CD4-positive, alpha-beta T cell treated with Interleukin-2 at 100 ng/mL for 4 hours (primary cell): ENCODE measurements around the gene MON2.

ENCODE experiments used
- DNase-seq: peaks from one replicate; pipeline ENCODE4 v3.0.0-alpha.2; 2020; ENCODE audit warnings: low spot score

Gene MON2

GRCh38 chr12:62606654-62607053 lies 140.0 kb downstream of the MON2 start:
- DNase-seq = no peak

GRCh38 chr12:62613081-62613480 lies 146.5 kb downstream of the MON2 start:
- DNase-seq = no peak

- DNase-seq = no peak
Measured at GRCh38 chr12:62618319-62618718, 151.7 kb downstream of the MON2 start.

DNA sequence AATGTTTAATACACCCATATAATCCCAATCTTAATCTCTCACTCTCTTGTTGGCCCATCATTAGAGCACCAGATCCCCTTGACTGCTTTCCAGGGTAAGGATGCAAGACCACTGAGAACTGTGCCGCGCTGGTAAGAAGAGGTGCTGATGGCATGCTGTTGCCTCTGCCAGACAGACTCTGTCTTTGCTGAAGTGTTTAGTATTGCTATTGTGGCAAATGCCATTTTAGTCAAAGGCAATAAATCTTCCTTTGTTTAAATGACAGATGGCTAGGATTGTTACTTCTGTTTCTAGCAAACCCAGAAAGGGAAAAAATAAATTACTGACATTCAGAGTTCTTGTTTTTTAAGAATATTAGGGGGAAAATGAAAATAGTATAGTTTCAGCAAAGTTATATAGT lies 152.3 kb downstream of the MON2 start:
- DNase-seq = no peak

DNA sequence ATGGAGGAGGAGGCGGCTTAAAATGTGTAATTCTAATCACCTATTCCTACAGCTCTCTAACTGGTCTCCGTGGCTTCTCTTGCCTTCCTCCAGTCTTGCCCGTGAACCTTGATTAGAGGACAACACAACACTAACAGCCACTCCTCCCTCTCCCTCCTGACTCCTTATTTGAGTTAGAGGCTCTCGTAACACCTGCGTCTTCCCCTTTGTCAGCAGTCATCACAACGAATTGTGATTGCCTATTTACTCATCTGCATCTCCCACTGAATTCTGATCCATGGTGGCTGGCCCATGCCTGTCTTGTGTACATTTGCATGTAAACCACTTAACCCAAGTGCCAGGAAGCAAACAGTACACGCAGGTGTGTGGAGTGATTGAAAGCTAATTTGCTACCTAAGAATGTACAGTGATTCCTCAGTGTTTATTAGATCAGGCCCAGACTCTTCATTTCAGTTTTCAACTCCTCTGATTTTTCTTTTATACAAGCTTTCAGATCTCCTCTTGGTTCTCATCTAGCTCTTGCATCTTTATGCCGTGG lies 154.5 kb downstream of the MON2 start:
- DNase-seq = no peak

- no peak for DNase-seq
Measured at GRCh38 chr12:62622177-62622576, 155.6 kb downstream of the MON2 start.

GRCh38 chr12:62625228-62625627 lies 158.6 kb downstream of the MON2 start:
- no peak for DNase-seq

- no peak for DNase-seq
Measured at GRCh38 chr12:62627181-62627580, 160.6 kb downstream of the MON2 start.

GRCh38 chr12:62629413-62629812 lies 162.8 kb downstream of the MON2 start:
- DNase-seq = no peak

DNA sequence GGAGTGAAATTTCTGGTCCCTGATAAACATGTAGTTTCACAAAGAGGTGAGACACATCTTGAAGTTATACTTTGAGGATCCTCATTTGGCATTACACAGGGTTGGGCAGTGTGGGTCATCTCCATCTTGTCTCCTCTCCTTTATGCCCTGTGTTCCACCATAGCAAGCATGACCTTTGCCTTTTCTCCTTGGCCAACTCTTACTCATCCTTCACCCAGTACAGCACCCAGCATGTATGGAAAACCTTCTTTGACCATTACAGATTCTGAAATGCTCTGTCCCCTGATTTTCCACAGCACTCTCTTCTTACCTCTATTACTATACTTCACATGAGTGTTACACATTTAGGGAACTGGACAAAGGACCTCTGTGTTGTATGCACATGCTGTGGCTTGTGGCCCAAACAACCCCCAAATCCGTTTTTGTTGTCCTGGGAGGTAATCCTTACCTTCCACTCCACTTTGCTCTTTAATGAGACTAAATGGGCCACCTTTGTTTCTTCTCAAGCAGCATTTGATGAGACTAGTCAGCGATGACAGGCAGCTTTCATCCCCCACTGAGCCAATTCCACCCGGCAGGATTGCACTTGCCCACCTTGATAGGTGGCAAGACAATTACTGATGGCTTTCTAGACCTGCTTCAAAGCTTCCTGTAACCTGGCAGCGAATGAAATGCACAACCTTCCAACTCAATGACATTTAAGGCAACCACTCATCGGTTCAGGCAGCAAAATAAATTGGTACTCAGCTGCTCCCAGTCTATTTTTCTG lies 163.5 kb downstream of the MON2 start:
- DNase-seq = no peak

GRCh38 chr12:62631471-62632410 lies 165.1 kb downstream of the MON2 start:
- no peak for DNase-seq

DNA sequence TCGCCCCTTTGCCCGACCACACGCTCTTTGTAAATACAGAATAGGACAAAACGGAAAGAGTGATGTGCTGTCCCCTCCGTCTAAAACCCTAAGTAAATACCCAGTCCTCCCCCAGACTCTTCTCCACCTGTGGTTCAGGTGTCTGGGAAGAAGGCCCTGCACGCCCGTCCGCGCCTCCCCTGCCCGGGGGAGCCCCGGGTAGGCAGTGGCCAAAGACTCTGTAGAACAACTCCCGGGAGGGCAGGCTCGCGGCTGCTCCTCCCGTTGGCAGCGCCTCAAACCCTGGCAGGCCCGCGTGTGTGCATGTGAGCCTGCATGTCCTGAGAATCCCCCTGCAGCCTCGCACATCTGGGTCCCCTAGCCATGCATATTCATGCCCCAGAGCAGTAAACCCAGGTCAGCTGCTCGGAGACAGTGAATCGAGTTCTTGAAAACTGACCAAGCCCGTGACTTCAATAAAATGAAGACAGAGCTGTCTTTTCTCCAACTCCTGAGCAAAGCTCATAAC lies 165.8 kb downstream of the MON2 start:
- no peak for DNase-seq

DNA sequence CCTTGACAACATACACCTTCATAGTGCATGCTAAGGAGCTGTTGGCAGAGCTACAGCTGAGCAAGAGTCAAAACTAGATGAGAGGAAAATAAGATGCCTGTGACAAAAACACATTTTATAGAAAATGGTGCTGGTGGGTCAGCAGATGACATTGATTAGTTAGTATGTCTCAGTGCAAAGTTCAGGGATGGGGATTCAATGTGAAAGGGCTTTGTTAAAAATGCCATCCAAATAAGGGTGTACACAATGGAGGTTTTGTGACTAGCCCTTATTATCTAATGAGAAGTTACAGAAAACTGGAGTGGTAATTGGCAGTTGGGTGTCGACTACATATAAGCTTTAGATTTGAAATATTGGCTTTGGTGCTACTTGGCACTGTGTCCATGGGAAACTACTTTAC lies 169.0 kb downstream of the MON2 start:
- DNase-seq = no peak

- DNase-seq = no peak
Measured at GRCh38 chr12:62637679-62638078, 171.1 kb downstream of the MON2 start.

GRCh38 chr12:62640910-62641448 lies 174.4 kb downstream of the MON2 start:
- DNase-seq = peak; percentile 64

DNA sequence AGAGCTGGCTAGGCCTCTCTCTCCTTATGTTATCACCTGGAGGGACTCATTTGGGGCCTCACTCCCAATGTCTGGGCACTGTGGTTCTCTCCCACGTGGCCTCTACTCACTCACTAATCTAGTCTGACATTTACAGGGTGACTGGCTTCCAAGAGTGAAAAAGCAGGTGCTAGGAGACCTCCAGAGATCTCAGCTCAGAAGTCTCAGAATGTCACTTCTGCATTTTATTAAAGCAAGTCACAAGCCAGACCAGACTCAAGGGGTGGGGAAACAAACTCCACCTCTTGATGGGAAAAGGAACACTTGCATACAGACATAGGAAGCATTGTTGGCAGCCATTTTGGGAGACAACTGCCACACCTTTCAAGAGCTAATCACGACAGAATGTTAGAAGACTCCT lies 175.9 kb downstream of the MON2 start:
- no peak for DNase-seq

DNA sequence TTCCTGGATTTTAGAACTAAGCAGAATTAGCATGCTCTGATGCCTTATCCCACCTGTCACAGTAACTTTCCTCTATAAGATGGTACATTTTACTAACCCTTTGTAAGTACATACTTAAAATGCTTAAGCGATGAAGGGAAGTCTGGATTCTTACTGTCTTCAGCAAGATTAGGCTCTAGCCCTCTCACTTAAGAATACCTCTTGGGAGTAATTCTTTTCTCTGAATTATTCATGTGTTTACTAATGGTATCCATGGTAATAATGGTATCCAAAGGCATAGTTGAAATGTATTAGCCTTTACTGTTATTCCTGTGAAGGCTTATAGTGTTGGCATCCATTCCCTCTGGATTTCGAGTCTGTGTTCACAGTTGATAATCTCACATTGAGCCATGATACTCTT lies 176.9 kb downstream of the MON2 start:
- no peak for DNase-seq

DNA sequence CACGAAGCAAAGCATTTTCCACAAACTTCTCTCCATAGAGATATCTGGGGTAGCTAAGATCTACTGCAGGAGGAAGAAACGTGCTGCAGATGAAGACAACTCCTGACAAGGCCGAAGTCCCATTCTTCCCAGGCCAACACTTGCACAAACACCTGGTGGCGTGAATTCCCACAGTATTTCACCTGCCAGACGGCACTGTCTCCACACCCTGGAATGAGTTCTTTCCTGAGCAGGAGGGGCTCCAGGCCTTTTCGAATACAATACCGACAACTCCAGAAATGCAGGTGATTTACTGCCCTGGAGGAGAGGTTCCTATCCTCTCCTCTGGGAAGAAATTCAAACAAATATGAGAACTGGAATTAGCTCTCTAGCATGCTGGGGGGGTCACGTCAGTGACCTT lies 179.9 kb downstream of the MON2 start:
- no peak for DNase-seq

DNA sequence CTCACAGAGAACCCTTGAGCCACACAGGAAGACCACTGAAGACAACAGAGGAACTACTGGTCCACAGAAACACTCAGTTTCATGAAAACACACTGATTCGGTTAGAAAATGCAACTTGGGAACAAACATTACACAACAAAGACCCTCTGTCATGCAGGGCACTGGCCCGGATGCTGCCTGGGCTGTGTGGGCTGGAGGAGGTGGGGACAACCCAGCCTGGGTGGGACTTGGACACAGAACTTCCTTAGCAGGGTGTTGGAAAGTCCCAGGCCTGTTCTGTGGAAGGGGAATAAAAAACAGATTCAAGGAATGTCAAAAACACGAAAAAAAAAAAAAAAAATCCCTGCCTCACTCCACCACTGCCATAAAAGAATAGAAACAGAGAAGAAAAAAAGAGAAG lies 181.0 kb downstream of the MON2 start:
- no peak for DNase-seq

- no peak for DNase-seq
Measured at GRCh38 chr12:62649412-62650138, 182.9 kb downstream of the MON2 start.
